SK-MEL-5 (cell line): ENCODE measurements around the gene DUS2. TPM values are rescaled to one million over a fixed set of nuclear protein-coding genes. Genes with fewer than 3 reads are reported as not detected.
A peak's percentile ranks its signal among the peaks of the same experiment; 100 is the strongest.
"Not testable (repeated sequence)": the region's sequence is repeated elsewhere in the genome, so short reads cannot be mapped to it uniquely, and the experiment has no call there.

Experiments used
- DNase-seq: peaks from one replicate; pipeline ENCODE4 v3.0.0-alpha.2; 2016; ENCODE audit warnings: low read depth, low spot score
- in situ Hi-C: cut with HindIII; loops from 2 replicates; pipeline ENCODE4 v1.10.0; 2016; ENCODE audit warnings: low sequenced_read_pairs, high pct_unique_total_duplicates, low pct_unique_long_range_greater_than_20kb
- total RNA-seq: library from RNA; depleted of rRNA; stranded (reverse); fragments of >200 nt; shearing (Covaris generic); gene quantifications from 2 replicates; pipeline ENCODE4 v1.2.3, GENCODE V29; 2014

The DUS2 gene
- total RNA-seq, 1 experiment from 2014 or later, result 18.6 TPM

DNA sequence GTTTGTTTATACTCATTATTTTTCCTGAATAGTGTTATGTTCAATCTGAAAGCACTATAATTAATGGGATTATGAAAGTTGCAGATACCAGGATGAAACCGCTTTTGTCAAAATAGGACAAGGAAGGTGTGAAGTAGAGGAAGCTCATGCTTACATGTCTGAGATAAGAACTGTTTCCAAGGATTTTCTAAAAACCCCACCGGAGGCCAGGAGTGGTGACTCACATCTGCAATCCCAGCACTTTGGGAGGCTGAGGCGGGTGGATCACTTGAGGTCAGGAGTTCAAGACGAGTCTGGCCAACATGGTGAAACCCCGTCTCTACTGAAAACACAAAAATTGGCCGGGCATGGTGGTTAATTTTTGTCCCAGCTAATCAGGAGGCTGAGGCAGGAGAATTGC, 7.0 kb downstream of the DUS2 start:
- DNase-seq, in situ Hi-C loops: not testable (repeated sequence)

DNA sequence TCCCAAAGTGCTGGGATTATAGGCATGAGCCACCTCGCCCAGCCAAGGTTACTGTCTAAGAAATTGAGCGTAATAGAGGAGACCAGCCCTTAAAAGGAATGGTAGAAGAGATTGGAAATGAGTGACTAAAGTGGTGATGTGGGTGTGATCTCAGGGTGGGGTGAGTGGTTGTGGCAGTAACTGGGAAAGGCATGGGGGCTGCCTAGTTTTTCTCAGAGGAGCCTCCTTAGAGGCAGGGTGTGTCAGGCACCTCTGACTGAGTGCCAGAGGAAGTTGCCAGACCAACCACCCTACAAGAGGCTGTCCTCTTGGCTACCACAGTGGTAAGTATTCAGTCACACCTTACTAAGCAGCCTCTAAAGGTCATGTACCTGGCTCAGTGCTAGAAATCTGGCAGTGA, 8.9 kb downstream of the DUS2 start:
- in situ Hi-C loops, result no loop called here
- no peak for DNase-seq

DNA sequence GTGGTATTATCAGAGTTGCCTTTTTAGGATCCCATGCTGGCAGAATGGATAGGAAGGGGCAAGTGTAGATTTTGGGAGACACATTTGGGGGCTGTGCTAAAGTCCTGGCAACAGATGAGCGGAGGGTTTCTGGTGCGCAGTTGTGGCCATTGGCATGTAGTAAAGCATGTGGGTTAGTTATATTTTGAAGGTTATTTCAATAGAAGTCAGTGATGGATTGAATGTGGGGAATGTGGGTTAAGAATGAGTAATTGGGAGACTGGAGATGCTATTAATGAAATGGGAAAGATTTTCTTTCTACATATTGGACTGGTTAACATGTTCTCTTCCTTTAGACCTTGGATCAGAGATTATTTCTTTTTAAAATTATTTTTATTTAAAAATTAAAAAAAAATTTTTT, 10.0 kb downstream of the DUS2 start:
- in situ Hi-C loops, result no loop called here
- DNase-seq, result no peak

DNA sequence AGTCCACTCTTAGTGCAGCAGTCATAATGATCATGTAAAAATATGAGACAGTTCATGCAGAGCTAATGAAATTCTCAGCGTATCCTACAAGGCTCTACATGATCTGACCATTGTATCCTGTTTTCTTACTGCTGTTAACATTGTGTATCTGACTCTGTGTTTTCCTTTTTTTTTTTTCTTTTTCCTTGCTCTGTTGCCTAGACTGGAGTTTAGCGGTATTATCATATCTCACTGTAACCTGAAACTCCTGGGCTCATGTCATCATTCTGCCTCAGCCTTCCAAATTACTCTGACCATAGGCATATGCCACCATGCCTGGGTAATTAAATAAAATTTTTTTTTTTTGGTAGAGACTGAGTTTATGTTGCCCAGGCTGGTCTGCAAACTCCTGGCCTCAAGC, 12.1 kb downstream of the DUS2 start:
- DNase-seq, result no peak
- in situ Hi-C loops, result no loop called here

DNA sequence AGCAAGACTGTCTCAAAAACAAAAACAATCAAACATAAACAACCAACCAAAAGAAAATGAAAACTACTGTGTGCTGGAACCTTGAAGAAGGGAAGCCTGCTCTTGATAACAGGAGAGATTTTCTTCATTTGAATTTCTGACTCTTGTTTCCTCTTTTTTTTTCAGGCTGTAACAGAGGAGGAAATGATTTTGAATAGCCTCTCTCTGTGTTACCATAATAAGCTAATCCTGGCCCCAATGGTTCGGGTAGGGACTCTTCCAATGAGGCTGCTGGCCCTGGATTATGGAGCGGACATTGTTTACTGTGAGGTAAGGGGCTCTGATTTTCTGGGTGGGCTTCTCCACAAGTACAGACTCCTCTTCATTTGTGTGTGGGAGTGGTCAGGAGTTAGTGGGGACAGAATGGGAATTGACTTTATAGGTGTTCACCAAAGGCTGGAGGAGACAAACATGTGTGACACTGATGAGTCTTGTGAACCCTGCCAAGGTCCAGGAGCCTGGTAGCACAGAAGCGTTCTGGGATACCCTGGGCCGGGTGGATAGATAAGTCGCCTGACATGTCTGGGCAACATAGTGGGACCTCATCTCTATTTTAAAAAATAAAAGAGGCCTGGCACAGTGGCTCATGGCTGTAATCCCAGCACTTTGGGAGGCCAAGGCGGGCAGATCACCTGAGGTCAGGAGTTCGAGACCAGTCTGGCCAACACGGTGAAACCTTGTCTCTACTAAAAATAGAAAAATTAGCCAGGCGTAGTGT, 14.9 kb downstream of the DUS2 start:
- in situ Hi-C loops, result no loop called here
- no peak for DNase-seq

DNA sequence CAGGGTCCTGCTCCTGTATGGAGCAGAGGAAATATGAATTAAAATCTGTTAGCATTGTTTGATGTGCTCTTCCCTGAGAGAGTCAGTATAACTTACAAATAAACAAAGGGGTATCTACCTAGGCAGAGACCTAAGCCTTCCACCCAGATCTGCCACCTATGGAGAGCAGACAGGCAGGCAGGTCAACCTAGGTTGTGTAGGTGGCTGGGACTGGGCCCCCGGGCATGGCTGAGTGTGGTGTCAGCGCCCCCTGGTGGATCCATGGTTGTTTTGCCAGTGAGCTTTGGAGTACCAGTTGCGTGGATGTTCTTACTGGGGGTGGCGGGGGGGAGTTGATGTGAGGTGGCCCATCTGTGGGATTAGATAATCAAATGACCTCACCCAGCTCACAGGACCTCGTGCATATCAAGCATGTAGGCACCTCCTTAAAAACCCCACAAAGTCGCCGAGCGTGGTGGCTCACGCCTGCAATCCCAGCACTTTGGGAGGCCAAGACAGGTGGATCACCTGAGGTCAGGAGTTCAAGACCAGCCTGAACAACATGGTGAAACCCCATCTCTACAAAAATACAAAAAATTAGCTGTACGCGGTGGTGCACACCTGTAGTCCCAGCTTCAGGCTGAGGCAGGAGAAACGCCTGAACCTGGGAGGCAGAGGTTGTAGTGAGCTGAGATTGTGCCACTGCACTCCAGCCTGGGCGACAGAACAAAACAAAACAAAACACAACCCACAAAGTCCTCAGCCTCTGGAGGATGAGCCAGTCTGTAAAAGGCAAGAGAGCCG, 17.6 kb downstream of the DUS2 start:
- in situ Hi-C loops, result no loop called here
- peak; percentile 70 for DNase-seq

DNA sequence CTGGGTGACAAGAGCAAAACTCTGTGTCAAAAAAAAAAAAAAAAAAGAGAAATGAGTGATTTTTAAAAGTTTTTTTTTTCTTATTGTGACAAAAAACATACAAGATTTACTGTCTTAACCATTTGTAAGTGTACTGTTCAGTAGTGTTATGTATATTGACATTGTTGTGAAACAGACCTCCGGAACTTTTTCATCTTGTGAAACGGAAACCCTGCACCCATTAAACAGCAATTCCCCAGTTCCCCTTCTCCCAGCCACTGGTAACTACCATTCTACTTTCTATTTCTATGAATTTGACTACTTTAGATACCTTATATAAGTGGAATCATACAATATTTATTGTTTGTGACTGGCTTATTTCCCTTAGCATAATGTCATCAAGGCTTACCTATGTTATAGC, 18.7 kb downstream of the DUS2 start:
- no peak for DNase-seq
- in situ Hi-C loops, result no loop called here

DNA sequence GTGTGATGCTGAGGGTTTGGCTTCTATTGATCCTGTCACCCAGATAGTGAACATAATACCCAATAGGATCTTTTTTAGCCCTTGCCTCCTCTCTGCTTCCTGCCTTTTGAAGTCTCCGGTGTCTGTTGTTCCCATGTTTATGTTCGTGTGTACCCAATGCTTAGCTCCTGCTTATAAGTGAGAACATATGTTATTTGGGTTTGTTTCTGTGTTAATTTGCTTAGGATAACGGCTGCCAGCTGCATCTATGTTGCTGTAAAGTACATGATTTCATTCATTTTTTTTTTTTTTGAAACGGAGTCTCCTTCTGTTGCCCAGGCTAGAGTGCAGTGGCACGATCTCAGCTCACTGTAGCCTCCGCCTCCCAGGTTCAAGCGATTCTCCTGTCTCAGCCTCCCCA, 23.0 kb downstream of the DUS2 start:
- DNase-seq, result no peak
- in situ Hi-C loops, result no loop called here

DNA sequence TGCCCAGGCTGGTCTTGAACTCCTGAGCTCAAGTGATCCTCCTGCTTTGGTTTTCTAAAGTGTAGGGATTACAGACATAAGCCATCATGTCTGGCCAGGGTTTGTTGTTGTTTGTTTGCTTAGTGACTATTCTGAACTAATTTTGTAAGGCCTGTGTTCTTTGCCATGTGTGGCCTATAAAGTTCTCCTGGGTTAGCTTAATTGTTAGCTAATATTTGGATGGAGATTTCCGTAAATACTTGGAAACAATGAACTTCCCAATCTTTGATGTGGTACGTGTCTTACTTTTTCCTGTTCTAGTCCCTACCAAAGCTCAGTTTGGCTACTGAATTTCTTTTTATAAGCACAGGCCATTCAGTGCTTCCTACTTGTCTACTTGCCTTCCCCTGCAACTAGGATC, 24.9 kb downstream of the DUS2 start:
- no peak for DNase-seq
- in situ Hi-C loops, result no loop called here

DNA sequence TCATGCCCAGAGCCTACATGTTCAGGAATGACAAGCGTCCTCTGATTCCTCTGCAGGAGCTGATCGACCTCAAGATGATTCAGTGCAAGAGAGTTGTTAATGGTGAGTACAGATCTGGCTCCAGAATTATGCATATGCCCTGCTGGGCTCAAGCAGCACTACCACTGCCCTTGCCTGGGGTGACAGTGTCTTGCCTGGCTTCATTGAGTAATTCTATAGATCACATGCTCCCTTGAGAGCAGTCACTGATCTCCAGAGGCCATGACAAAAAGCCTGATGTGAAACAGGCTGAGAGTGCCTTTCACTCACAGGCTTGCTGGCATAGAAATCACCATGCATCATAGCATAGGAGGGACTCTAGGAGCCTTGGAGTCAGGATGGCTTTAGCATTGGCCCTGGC, 26.4 kb downstream of the DUS2 start:
- no peak for DNase-seq
- in situ Hi-C loops, result no loop called here

DNA sequence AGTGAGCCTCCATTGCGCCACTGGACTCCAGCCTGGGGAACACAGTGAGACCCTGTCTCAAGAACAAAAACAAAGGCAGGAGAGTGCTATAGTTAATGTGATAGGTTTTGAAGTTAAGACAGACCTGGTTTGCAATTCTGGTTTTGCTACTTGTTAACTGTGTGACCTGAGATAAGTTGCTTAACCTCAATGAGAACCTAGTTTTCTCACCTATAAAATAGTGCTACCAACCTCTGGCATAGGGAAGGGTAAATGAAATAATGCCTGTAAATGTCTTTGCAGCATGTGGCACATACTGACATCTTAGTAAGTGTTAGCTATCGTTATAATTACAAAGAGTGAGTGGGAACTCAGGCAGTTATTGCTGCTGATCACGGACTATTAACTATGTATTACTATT, 32.3 kb downstream of the DUS2 start:
- in situ Hi-C loops, result no loop called here
- DNase-seq, result no peak

DNA sequence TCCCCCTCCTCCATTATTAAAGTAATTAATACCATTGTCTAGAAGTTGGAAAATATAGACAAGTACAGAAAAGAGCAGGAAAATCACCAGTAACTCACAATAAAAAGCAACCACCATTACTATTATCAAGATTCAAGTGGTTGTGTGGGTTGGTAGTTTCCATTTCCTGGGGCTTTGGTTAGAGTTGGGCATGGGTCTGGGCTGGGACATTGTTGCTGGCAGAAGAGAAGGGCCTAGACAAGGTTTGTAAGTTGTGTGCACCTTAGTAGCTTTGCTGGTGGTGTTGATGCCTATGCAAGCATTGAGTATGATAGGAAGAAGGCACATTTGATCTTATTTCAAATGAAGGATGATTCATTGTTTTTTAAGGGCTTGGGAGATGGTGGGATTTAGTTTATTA, 36.7 kb downstream of the DUS2 start:
- in situ Hi-C loops, result no loop called here

DNA sequence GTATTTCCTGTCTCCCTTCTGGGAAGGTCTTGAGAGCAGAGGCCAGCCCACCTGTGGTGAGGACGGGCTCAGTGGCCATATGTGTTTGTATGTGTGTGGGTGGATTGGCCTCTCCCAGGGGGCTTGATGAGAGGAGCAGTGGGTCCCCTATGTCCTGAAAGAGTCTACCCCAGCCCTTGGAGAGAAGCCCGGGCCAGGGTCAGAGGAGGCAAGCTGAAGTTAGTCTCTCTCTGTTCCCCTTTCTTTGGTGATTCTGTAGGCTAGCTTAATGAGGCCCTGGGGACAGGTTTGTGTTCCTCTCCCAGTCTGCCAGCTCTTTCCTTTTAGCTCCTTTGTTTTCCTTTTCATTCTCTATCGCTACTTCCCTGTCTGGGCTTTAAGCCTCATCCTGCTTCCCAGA, 38.3 kb downstream of the DUS2 start:
- in situ Hi-C loops, result no loop called here

More for the DNA sequence above, 36.7 kb downstream of the DUS2 start:
- DNase-seq, result no peak

DNA sequence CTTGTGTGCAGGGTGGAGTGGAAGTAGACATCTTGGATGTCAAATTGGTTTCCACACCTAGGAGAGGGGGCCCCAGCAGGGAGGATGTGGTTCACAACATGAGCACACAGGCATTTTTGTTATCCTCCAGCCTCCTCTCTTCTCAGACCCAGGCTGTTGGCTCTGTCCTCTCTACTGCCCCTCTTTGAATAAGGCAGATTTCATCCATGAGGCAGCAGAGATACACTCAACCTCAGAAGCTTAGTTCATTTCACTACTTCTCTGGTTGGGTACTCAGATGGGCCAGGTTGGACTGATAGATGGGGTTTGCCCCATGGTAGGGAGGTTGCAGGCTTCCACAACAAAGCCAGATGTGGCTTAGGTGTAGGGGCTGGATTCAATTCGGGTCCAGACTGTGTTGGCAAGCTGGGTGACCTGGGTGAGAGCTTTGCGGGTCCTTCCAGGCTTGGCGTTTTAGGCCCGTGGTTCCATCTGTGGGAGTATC, 39.9 kb downstream of the DUS2 start:
- in situ Hi-C loops, result no loop called here

More for the DNA sequence above, 38.3 kb downstream of the DUS2 start:
- DNase-seq, result no peak

DNA sequence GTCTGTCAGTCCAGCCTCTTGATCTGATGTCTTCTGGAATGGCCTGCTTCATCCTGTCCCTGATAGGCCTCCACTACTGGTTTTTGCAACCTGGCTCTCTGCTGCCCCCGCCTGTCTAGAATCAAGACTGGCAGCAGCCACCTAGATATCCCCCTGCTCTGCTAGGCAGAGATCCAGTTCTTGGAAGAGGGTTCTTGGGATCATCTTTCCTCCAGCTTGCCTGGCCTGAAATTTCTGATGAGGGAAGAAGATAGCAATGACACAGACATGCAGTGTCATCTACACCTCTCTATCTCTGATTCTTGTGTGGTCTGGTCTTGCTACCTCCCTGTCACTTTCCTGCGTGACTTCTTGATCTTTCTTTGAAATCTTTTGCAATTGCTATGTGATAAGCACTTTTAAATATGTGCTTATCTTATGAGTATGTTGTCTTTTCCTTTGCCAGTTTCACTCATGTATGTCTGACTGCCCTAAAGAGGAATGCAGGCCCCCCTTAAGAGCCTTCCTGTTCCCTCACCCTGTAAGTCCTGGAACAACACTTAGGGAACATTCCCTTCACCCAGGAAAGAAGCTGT, 41.8 kb downstream of the DUS2 start:
- in situ Hi-C loops, result no loop called here
- peak; percentile 72 for DNase-seq

More for the DNA sequence above, 39.9 kb downstream of the DUS2 start:
- no peak for DNase-seq

DNA sequence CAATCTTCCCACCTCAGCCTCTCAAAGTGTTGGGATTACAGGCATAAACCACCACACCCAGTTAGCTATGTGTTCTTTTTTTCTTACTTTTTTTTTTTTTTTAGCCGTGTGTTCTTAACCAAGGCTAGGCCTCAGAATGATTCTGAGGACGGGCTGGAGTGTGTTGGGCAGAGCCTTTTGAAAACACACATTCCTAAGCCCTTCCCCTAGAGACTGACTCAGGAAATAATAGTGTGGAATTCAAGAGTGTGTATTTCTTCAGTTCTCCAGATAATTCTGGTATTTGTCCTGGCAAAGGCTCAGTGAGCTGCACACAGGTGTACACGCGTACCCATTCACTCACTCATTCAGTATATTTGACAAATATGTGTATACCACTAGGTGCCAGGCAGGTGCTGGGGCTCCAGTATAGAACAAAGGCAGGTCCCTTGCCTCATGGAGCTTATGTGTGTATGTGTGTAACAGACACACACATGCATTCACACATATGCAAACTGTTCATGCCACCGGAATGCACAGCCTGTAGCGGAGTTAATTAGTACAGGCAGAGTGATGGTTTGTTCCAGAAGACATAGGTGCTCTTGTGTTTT, 42.7 kb downstream of the DUS2 start:
- no peak for DNase-seq
- in situ Hi-C loops, result no loop called here

DNA sequence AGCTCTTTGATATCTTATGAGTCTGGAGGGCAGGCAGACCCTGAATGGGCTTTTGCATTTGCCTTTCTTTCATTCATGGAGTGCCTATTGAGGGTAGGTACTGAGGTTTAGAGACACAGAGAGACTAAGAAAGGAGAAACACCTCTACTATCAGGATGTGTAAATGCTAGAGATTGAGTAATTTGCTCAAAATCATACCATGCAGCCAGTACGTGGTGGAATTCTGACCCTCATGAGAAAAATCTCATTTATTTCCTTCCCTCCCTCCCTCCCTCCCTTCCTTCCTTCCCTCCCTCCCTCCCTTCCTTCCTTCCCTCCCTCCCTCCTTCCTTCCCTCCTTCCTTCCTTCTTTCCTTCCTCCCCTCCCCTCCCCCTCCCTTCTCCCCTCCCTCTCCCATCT, 43.7 kb downstream of the DUS2 start:
- in situ Hi-C loops, result no loop called here
- DNase-seq, result no peak

DNA sequence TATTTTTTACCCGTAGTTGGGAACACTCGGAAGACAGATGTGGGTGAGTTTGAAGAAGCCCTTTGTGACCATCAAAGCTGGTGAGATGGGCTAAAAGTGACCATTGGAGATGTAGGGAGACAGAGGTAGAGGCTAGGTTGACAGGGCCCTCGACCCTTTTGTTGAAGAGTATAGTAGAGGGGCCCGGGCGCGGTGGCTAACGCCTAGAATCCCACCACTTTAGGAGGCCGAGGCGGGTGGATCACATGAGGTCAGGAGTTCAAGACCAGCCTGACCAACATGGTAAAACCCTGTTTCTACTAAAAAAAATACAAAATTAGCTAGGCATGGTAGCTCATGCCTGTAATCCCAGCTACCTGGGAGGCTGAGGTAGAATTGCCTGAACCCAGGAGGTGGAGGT, 45.8 kb downstream of the DUS2 start:
- in situ Hi-C loops, result no loop called here
- no peak for DNase-seq
